Esophagus squamous epithelium (tissue), 5 donors: ENCODE data around the gene TTC3. TPM values are rescaled to one million over a fixed set of nuclear protein-coding genes. Genes with fewer than 3 reads are reported as not detected.
"Not testable (repeated sequence)": the region's sequence is repeated elsewhere in the genome, so short reads cannot be mapped to it uniquely, and the experiment has no call there.

Experiments
- DNase-seq: peaks from one replicate; lab custom pipeline; 2025; lab: John Stamatoyannopoulos, UW
- H3K27ac ChIP-seq, 4 donors: fragments of 200-600 bp; sonication (generic); one replicate each; pipeline ENCODE4 v1.5.1; 2016 to 2019; ENCODE audit warnings: mild to moderate bottlenecking in 1 of 4
- H3K27me3 ChIP-seq, 4 donors: fragments of 200-600 bp; sonication (generic); 1 replicate in 3 of 4; 2 replicates in 1 of 4; pipeline versions ENCODE4 v1.5.1 to v1.6.0; 2017 to 2021; ENCODE audit warnings: antibody characterized with exemption in 1 of 4
- H3K36me3 ChIP-seq, 3 donors: fragments of 200-600 bp; sonication (generic); one replicate each; pipeline ENCODE4 v1.5.1; 2016 to 2019
- H3K4me1 ChIP-seq, 3 donors: fragments of 200-600 bp; sonication (generic); one replicate each; pipeline ENCODE4 v1.5.1; 2017 to 2019
- H3K4me3 ChIP-seq, 4 donors: fragments of 200-600 bp; sonication (generic); 1 replicate in 3 of 4; 2 replicates in 1 of 4; pipeline ENCODE4 v1.5.1; 2016 to 2019; ENCODE audit warnings: mild to moderate bottlenecking in 2 of 4, moderate library complexity in 1 of 4
- H3K9me3 ChIP-seq, 3 donors: fragments of 200-600 bp; sonication (generic); one replicate each; pipeline ENCODE4 v1.5.1; 2016 to 2019
- POLR2A ChIP-seq, 4 donors: fragments of 450-650 bp; IDR thresholded peaks; one replicate each; pipeline ENCODE4 v1.6.1; 2017; ENCODE audit warnings: antibody characterized with exemption in 4 of 4, mild to moderate bottlenecking in 4 of 4, moderate library complexity in 3 of 4
- WGBS, 2 donors: methylation state at CpG; one replicate each; pipeline ENCODE4 v1.1.5; 2018; 5-methylcytosine and 5-hydroxymethylcytosine counted together
- intact Hi-C: fragments of 100-400 bp; cut with DNase I; formaldehyde crosslinking; loops from one replicate; pipeline ENCODE4 v1.15.0; 2022
- total RNA-seq, 4 donors: library from RNA; depleted of rRNA; stranded (reverse); fragments of >200 nt; gene quantifications; one replicate each; pipeline ENCODE4 v1.1.0, GENCODE V29; 2016
- TF ChIP-seq, protein P1 (sequence below), 6 experiments: fragments of 450-650 bp in 4 of 6; fragments of 200-600 bp in 2 of 6; sonication (generic) in 2 of 6; IDR thresholded peaks; one replicate each; pipeline ENCODE4 v1.5.1; 2016 to 2019; ENCODE audit warnings: antibody characterized with exemption in 6 of 6, mild to moderate bottlenecking in 4 of 6, moderate library complexity in 4 of 6
- donor health status: DM: yes; HTN: yes; CAD: no.

Gene TTC3
- total RNA-seq, 4 donors from 2014 or later: 41.2 to 80.1 (median 64.1) TPM

DNA sequence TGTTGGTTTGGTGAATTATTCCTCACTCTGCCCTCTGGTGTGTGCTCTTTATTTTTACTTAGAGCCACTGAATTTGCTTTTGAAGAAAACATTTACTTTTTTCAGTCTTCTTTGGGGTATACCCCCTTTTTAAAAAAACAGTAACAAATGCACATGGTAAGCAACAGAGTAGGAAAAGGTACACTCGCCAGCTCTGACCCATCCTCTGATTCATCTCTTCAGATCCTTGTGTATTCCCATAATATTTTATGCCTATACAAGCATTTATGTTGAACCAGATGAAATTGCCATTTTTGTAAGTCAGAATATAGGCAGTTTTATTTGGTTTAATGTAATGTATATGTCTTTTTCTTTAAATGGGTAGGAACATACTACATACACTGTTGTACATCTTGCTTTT is 28.3 kb downstream of the TTC3 start:
- H3K9me3 ChIP-seq: no peaks in the 10 kb centered on the region
- peaks cover 0 to 2% (median 0%) of the 10 kb centered on the region in 3 donors for H3K4me1 ChIP-seq
- H3K27ac ChIP-seq: no peak overlapping the region
- no peaks in the 10 kb centered on the region for H3K27me3 ChIP-seq
- no peak overlapping the region for H3K4me3 ChIP-seq
- H3K36me3 ChIP-seq: peaks cover 0 to 41% (median 0%) of the 10 kb centered on the region in 3 donors
- intact Hi-C loops: no loop called here
- 69 to 95% methylated on average over 1 of the region's 1 CpG for WGBS, 2 donors
- no peak for DNase-seq
- no peak for TF ChIP-seq POLR2A (IDR thresholded peaks at IDR 0.05)
- TF ChIP-seq, protein P1, sequence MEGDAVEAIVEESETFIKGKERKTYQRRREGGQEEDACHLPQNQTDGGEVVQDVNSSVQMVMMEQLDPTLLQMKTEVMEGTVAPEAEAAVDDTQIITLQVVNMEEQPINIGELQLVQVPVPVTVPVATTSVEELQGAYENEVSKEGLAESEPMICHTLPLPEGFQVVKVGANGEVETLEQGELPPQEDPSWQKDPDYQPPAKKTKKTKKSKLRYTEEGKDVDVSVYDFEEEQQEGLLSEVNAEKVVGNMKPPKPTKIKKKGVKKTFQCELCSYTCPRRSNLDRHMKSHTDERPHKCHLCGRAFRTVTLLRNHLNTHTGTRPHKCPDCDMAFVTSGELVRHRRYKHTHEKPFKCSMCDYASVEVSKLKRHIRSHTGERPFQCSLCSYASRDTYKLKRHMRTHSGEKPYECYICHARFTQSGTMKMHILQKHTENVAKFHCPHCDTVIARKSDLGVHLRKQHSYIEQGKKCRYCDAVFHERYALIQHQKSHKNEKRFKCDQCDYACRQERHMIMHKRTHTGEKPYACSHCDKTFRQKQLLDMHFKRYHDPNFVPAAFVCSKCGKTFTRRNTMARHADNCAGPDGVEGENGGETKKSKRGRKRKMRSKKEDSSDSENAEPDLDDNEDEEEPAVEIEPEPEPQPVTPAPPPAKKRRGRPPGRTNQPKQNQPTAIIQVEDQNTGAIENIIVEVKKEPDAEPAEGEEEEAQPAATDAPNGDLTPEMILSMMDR (IDR thresholded peaks at IDR 0.05): no peak

DNA sequence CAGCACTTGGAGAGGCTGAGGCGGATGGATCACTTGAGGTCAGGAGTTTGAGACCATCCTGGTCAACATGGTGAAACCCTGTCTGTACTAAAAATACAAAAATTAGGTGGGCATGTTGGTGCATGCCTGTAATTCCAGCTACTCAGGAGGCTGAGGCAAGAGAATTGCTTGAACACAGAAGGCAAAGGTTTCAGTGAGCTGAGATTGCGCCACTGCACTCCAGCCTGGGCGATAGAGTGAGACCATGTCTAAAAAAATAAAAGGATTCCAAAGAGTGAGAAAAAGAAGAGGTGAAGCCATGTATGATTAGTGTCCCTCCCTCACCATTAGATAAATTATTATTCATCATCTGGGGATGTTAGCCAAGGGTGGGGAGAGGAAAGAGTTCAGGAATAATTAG is 29.7 kb downstream of the TTC3 start:
- H3K4me1 ChIP-seq, intact Hi-C loops, H3K27me3 ChIP-seq, H3K27ac ChIP-seq, H3K9me3 ChIP-seq, H3K4me3 ChIP-seq, DNase-seq: not testable (repeated sequence)
- WGBS, 2 donors: 90% methylated on average over 3 of the region's 3 CpGs
- H3K36me3 ChIP-seq: peaks cover 0 to 28% (median 0%) of the 10 kb centered on the region in 3 donors

DNA sequence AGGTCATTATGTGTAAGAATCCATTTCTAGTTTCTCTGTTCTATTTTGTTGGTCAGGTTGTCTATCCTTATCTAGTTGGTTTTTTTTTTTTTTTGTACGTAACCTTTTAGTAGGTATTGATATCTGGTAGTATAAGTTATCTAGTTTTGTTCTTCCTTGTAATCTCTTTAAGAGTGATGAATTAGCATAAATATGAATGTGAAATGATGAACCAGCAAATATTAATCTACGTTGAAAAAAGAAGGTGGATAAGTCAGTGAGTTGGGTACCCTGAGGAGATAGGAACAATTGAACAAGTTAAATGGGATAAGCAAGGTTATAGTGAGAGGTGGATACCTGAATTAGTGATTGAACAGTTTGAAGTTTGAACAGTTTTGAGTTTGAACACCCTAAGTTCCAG is 33.9 kb downstream of the TTC3 start:
- no peak for DNase-seq
- Histone ChIP-seq H3K4me3 (no peak overlapping the region), H3K9me3 (peaks cover 0 to 12% (median 7%) of the 10 kb centered on the region in 3 donors), H3K27ac (no peak overlapping the region), H3K4me1 (peaks cover 0 to 2% (median 0%) of the 10 kb centered on the region in 3 donors), H3K36me3 (peaks cover 0 to 20% (median 0%) of the 10 kb centered on the region in 3 donors), H3K27me3 (no peaks in the 10 kb centered on the region)
- WGBS, 2 donors: 91 to 96% methylated on average over 2 of the region's 2 CpGs
- intact Hi-C loops: no loop called here
- TF ChIP-seq, protein P1 (IDR thresholded peaks at IDR 0.05): no peak
- TF ChIP-seq POLR2A (IDR thresholded peaks at IDR 0.05): no peak

DNA sequence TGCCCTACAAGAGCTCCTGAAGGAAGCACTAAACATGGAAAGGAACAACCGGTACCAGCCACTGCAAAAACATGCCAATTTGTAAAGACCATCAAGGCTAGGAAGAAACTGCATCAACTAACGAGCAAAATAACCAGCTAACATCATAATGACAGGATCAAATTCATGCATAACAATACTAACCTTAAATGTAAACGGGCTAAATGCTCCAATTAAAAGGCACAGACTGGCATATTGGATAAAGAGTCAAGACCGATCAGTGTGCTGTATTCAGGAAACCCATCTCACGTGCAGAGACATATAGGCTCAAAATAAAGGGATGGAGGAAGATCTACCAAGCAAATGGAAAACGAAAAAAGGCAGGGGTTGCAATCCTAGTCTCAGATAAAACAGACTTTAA is 38.0 kb downstream of the TTC3 start:
- H3K4me1 ChIP-seq, H3K27ac ChIP-seq, H3K4me3 ChIP-seq, H3K27me3 ChIP-seq, DNase-seq, intact Hi-C loops: not testable (repeated sequence)
- peaks cover 0 to 20% (median 0%) of the 10 kb centered on the region in 3 donors for H3K36me3 ChIP-seq
- H3K9me3 ChIP-seq: peaks cover 0 to 12% (median 7%) of the 10 kb centered on the region in 3 donors
- 95 to 96% methylated on average over 6 of the region's 6 CpGs for WGBS, 2 donors

DNA sequence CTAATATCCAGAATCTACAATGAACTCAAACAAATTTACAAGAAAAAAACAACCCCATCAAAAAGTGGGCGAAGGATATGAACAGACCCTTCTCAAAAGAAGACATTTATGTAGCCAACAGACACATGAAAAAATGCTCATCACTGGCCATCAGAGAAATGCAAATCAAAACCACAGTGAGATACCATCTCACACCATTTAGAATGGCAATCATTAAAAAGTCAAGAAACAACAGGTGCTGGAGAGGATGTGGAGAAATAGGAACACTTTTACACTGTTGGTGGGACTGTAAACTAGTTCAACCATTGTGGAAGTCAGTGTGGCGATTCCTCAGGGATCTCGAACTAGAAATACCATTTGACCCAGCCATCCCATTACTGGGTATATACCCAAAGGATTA is 41.2 kb downstream of the TTC3 start:
- H3K9me3 ChIP-seq, H3K36me3 ChIP-seq, H3K27ac ChIP-seq, intact Hi-C loops, H3K4me1 ChIP-seq, H3K27me3 ChIP-seq, H3K4me3 ChIP-seq, DNase-seq: not testable (repeated sequence)
- 92 to 100% methylated on average over 1 to 2 of the region's 3 CpGs for WGBS, 2 donors

DNA sequence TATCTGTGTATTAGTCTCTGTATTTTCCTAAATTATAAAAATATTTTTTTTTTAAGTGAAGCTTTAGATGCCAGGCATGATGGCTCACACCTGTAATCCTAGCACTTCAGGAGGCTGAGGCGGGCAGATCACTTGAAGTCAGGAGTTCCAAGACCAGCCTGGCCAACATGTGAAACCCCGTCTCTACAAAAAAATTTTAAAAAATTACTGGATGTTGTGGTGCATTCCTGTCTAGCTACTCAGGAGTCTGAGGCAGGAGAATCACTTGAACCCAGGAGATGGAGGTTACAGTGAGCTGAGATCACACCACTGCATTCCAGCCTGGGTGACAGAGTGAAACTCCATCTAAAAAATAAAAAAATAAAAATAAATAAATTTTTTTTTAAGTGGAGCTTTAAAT is 43.4 kb downstream of the TTC3 start:
- H3K27me3 ChIP-seq, H3K4me3 ChIP-seq, DNase-seq, H3K9me3 ChIP-seq, H3K27ac ChIP-seq, H3K4me1 ChIP-seq, intact Hi-C loops, H3K36me3 ChIP-seq: not testable (repeated sequence)
- WGBS, 2 donors: 90 to 100% methylated on average over 2 of the region's 2 CpGs

DNA sequence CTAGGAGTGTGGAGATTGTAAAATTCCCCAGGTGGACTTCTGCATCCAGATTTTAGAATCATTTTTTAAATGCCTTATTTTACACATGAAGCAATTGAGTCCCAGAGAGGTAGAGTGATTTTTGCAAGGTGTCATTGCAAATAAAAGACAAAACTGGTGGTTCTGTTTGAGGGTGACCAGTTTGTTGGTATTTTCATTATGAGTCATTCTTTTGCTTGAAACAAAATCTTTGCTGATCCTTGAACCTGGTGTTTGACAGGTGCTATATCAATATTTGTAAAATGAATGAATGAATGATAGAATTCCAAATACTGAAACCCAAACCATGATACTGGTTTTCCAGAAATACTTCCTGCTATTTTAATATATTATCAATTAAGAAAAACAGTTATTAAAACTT is 44.1 kb downstream of the TTC3 start:
- peaks cover 0 to 8% (median 0%) of the 10 kb centered on the region in 3 donors for H3K4me1 ChIP-seq
- intact Hi-C loops: no loop called here
- no peak overlapping the region for H3K4me3 ChIP-seq
- no peaks in the 10 kb centered on the region for H3K9me3 ChIP-seq
- DNase-seq: no peak
- no peaks in the 10 kb centered on the region for H3K27me3 ChIP-seq
- no peak overlapping the region for H3K27ac ChIP-seq
- TF ChIP-seq, protein P1 (IDR thresholded peaks at IDR 0.05): no peak
- TF ChIP-seq POLR2A (IDR thresholded peaks at IDR 0.05): no peak
- peaks cover 0 to 3% (median 0%) of the 10 kb centered on the region in 3 donors for H3K36me3 ChIP-seq
